ENCODE results near the gene PHF13.
"Not testable (repeated sequence)": the region's sequence is repeated elsewhere in the genome, so short reads cannot be mapped to it uniquely, and the experiment has no call there.

PHF13 gene

DNA sequence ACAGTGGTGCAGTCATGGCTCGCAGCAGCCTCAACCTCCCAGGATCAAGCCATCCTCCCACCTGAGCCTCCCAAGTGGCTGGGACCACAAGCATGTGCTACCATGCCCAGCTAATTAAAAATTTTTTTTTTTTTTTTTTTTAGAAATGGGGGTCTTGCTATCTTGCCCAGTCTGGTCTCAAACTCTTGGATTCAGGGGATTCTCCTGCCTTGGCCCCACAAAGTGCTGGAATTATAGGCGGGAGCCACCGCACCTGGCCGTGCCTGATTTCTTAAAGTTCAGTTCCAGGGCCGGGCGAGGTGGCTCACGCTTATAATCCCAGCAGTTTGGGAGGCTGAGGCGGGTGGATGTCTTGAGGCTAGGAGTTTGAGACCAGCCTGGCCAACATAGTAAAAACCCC is 17.5 kb downstream of the PHF13 start:
- no peak for DNase-seq

DNA sequence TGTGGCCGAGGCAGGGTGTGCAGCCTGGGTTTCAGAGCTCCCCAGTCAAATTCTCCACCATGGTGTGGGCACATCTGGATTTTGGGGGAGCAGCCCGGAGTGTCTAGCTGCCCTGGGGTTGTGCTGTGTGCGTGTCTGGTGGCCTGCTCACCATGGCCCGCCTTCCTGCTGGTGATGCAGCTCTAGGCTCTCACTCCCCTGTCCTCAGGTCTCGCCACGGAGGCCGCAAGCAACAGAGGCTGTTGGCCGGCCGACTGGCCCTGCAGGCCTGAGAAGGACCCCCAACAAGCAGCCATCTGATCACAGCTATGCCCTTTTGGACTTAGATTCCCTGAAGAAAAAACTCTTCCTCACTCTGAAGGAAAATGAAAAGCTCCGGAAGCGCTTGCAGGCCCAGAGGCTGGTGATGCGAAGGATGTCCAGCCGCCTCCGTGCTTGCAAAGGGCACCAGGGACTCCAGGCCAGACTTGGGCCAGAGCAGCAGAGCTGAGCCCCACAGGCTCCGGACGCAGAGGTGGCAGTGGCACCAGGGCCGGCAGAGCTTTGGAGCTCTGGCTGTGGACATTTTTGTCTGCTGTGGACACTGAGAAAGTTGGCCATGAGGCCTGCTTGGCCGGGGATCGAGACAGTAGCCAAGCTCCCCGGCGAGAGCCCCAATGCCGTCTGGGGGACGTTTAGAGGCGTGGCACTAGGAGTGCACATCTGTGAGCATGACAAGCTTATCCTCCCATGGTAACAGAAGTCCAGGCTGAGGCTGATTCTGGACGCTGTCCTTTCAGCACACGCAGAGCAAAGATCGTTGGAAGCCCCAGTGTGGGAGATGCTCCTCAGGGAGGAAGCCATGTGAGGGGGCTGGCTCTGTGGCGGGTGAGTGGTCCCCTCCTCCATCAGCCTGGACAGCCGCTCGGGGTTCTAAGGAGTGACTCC is 19.3 kb downstream of the PHF13 start:
- no peak for DNase-seq

DNA sequence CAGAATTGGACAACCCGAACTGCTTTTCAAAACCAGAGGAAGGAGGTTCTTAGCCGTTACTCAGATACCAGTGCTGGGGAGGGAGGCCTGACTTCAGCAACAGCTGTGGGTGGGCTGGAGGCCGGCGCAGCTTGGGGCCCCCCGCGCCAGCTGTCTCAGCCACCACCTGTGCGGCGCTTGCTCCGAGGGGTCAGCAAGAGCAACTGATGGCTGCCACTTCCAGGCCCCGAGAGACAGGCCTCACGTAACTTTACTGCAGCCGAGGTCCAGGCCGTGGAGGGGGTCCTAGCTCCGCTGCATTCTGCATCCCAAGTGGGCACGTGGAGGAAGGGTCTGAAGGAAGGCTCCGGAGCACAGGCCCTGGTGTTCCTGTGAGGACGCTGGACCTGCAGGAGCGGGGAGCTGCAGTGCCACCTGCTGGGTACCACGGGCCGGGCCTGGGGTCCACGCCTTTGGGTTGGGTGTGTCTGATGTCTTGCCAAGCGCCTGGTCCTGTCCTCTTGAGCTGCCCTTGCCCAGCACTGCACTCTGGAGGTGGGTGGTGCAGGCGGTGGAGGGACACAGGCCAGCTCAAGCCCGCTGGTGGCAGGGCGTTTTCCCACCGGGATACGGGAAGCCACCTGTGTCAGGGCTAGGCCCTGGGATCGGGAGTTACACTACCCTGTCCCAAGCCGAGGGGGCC is 21.0 kb downstream of the PHF13 start:
- peak; percentile 42 for DNase-seq

DNA sequence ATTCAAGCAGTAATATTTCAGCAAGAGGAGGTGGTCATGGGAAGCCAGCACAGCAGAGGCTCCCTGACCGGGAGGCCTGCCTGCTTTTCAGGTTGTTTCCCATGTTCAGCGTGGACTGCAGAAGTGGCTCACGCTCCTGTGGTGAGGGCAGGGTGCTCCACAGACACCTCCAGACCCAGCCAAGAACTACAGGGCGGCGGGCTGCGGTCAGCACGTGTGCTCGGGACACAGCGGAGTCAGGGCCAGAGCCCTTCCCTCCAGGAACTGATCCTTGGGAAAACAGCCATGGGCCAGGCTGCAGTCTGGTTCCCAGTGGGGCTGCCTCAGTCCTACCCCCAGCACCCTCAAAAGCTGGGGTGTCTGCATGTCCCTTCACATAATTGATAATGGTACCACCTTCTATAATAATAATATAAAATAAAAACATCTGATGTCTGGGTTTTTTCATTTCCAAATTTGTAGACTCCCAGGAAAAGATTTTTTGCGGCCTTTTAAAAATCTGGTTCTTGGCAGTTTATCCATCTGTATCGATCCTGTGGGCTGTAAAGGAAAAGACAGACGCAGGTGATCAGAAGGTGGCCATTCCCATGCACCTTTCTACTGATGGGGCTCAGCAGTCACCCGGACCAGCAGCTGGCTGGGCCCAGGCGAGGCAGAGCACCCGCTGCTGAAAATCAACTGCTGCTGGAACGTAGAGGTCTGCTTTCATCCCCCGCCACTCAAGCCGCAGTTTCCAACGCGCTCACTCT is 21.8 kb downstream of the PHF13 start:
- no peak for DNase-seq

GRCh38 chr1:6635910-6636760 is 22.6 kb downstream of the PHF13 start:
- no peak for DNase-seq

GRCh38 chr1:6636778-6637177 is 23.2 kb downstream of the PHF13 start:
- DNase-seq, result not testable (repeated sequence)

GRCh38 chr1:6637770-6638169 is 24.2 kb downstream of the PHF13 start:
- DNase-seq, result no peak

DNA sequence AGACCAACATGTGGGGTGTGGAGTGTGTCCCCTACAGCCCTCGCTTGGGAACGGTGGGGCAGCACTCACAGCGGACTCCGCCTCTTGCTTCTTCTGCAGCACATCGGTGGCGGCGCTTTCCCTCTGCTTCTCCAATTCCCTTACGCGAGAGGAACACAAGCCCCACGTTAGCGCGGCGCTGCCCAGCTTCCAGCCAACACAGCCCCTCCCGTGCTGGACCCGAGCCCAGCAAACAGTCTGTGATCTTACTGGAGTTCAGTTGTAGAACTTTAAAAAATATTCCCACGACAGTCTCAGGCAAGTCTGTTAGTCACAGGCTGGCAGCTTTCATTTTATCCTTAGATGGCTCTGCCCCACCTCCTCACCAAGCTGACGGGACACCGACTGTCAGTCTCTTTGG is 24.7 kb downstream of the PHF13 start:
- no peak for DNase-seq

DNA sequence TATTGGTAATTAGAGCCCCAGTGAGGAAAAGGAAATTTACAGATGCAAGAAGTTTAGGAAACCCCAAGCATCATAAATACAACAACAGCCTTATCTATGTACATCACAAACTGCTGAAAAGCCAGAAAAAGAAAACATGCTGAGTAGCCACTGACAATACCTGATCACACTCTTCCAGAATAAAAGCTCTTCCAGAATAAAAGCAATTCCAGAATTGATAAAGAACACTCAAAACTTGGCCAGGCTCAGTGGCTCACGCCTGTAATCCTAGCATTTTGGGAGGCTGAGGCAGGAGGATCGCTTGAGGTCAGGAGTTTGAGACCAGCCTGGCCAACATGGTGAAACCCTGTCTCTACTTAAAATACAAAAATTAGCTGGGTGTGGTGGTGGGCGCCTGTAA is 27.3 kb downstream of the PHF13 start:
- DNase-seq, result not testable (repeated sequence)

- DNase-seq, result no peak
Observed at GRCh38 chr1:6645018-6645417, 31.5 kb downstream of the PHF13 start.

DNA sequence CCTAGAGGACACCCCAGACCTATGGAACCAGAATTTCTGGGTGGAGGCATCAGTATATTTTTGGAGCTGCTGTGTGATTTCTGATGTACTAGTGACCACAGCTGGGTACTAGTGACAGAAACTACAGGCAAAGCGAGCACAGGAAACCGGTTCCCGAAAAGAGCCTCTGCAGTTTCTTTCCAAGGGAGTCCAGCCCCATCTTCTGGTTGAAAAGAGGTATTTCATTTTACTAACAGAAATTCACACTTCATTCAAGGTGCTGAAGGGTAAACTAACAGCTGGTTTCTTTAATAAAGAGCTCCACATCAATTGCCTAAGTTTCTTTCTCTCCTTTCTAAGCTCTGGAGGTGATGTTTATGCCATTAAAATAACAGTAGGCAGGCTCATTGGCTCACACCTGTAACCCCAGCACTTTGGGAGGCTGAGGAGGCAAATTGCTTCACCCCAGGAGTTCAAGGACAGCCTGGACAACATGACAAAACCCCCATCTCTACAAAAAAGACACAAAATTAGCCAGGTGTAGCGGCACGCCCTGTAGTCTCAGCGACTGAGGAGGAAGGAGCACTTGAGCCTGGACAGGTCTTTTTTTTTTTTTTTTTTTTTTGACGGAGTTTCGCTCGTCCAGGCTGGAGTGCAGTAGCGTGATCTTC is 33.1 kb downstream of the PHF13 start:
- peak; percentile 21 for DNase-seq

GRCh38 chr1:6648556-6648955 is 35.0 kb downstream of the PHF13 start:
- DNase-seq, result no peak

- no peak for DNase-seq
Observed at GRCh38 chr1:6651909-6652308, 38.4 kb downstream of the PHF13 start.

GRCh38 chr1:6652986-6653385 is 39.5 kb downstream of the PHF13 start:
- DNase-seq, result no peak

DNA sequence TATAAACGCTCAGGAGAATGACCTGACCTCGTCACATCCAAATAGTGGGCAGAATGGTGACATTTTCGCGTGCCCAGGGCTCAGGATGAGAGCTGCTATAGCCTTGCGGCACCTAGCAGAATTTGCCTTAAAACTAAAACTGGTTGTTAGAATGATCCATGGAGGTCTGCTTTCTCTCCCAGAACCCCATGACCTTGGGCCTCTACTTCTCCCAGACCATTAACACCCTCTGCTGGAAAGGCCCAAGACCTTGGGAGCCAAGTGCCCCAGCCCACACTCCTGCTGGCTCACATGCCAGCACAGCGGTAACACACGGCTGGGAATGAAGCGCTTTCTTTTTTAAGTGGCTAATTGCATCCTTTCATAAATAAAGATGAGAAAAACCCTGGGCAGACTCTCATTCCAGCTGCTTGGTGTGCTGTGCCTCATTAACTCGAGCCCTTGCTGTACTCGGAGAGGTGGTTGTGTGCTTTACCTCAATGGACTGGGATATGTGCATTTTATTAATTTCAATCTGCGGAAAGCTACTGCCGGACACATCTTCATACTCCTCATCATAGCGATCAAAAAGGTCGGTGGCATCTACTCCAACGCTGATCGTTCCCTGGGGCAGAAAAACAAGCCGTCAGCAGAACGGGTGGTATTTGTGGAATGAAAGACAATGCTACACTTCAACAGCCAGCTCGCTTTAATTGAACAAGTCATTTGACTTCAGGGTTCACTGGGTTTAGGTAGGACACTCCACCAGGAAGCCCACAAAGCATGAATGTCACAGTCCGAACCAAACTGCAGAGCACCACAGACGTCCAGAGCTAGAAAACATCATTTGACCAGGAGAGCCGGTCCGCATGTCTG is 40.1 kb downstream of the PHF13 start:
- DNase-seq, result peak; percentile 61

GRCh38 chr1:6657138-6657537 is 43.6 kb downstream of the PHF13 start:
- DNase-seq, result no peak

DNA sequence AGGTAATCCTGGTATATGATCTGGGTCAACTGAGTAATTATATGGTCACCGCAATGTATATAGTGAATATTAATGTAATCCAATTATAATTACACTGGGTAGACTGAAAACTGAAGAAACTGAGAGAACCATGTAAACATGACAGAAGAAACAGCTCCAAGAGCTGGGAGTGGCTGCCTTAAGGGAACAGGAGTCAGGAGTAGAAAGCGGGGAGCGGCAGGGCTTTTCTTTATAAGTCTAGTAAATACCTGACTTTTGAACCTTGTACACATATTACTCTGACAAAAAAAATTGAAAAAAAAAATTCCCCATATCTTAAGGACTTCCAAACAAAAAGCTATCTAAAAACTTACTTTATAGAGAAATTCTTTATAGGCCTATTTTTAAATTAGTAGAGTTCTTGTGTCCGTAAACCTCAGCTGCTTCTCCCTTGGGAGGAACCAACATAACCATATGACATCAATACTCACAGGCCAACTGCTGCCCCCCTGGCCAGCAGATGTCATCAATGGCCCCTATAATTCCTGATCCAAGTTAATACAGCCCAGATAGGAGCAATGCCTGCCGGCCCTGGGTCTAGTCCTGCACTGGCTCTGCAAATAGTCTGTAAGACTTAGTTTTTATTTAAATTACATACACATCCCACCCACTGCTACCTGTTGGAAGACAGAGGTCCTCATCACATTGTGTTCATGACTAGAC is 45.0 kb downstream of the PHF13 start:
- DNase-seq, result no peak

- no peak for DNase-seq
Observed at GRCh38 chr1:6660415-6661049, 47.0 kb downstream of the PHF13 start.

GRCh38 chr1:6662468-6662867 is 48.9 kb downstream of the PHF13 start:
- not testable (repeated sequence) for DNase-seq

GRCh38 chr1:6666696-6667095 is 53.2 kb downstream of the PHF13 start:
- DNase-seq, result no peak
